K562 (cell line): Measurements from ENCODE around the gene RPL18A. TPM values are rescaled to one million over a fixed set of nuclear protein-coding genes. Genes with fewer than 3 reads are reported as not detected.
A peak's percentile ranks its signal among the peaks of the same experiment; 100 is the strongest.

Experiments used
- ADNP ChIP-seq: fragments of 200-800 bp; sonication (Bioruptor generic); IDR thresholded peaks from 2 replicates; pipeline ENCODE4 v1.6.1; 2016; ENCODE audit warnings: missing genetic modification characterization, missing compliant biosample characterization
- BRD9 ChIP-seq: fragments of 450-650 bp; IDR thresholded peaks from 2 replicates; pipeline ENCODE4 v1.6.1; 2018; ENCODE audit warnings: low read depth; ENCODE audit not compliant: partially characterized antibody
- CCNT2 ChIP-seq: IDR thresholded peaks from 2 replicates; pipeline ENCODE4 v1.6.1; 2011; ENCODE audit warnings: borderline replicate concordance, low read depth, mild to moderate bottlenecking, moderate library complexity, mixed read lengths, low read length; ENCODE audit not compliant: insufficient read length; ENCODE audit errors: extremely low read depth
- FOSL1 ChIP-seq: fragments of 200-800 bp; sonication (Bioruptor generic); conservative IDR thresholded peaks from 2 replicates; pipeline ENCODE4 v1.6.1; 2016; ENCODE audit warnings: missing genetic modification characterization, missing compliant biosample characterization
- KDM1A ChIP-seq, 2 experiments: fragments of 450-650 bp; IDR thresholded peaks; 2 replicates each; pipeline ENCODE4 v1.6.1; 2016; ENCODE audit warnings: mild to moderate bottlenecking in 2 of 2
- NRF1 ChIP-seq, 2 experiments: fragments of 450-650 bp; IDR thresholded peaks in 1 of 2; conservative IDR thresholded peaks in 1 of 2; 2 replicates each; pipeline ENCODE4 v1.6.1; 2014; ENCODE audit warnings: mild to moderate bottlenecking in 2 of 2
- POLR2A ChIP-seq: fragments of 450-650 bp; conservative IDR thresholded peaks from 2 replicates; pipeline ENCODE4 v1.6.1; 2016
- SMARCA5 ChIP-seq: fragments of 450-650 bp; IDR thresholded peaks from 2 replicates; pipeline ENCODE4 v1.6.1; 2016
- SP1 ChIP-seq: sonication (generic); formaldehyde crosslinking; IDR thresholded peaks from 2 replicates; pipeline ENCODE4 v1.8.1; 2022; ENCODE audit warnings: mild to moderate bottlenecking, missing genetic modification reagents
- SPI1 ChIP-seq: IDR thresholded peaks from 2 replicates; pipeline ENCODE4 v1.6.1; 2011; ENCODE audit warnings: low read depth, low read length, control low read depth, borderline replicate concordance
- SREBF1 ChIP-seq: fragments of 150-350 bp; IDR thresholded peaks from 2 replicates; pipeline ENCODE4 v1.6.1; 2014; ENCODE audit warnings: antibody characterized with exemption, low read depth, low read length, borderline replicate concordance
- STAT5A ChIP-seq: IDR thresholded peaks from 2 replicates; pipeline ENCODE4 v1.6.1; 2012; ENCODE audit warnings: low read length, inconsistent platforms, borderline replicate concordance
- TBP ChIP-seq: optimal IDR thresholded peaks from 2 replicates; pipeline ENCODE3; 2011; ENCODE audit warnings: low read depth, low read length, improper control_type of control experiment
- ZFP30 ChIP-seq: fragments of 250-450 bp; sonication (Bioruptor Pico); IDR thresholded peaks from 2 replicates; pipeline ENCODE4 v1.8.0; 2022; ENCODE audit warnings: moderate library complexity, mild to moderate bottlenecking, inconsistent platforms, borderline replicate concordance
- ZNF431 ChIP-seq: sonication (generic); formaldehyde crosslinking; IDR thresholded peaks from 2 replicates; pipeline ENCODE4 v1.8.0; 2022; ENCODE audit warnings: mild to moderate bottlenecking, missing genetic modification reagents
- polyA plus RNA-seq, 8 experiments: library from polyadenylated mRNA; depleted of rRNA in 4 of 8; stranded (reverse) in 5 of 8; unstranded in 3 of 8; fragments of >200 nt; fragmentation: Nextera tagmentation in 2 of 8; fragmentation: Illumina TruSeq in 1 of 8; extraction: Ambion mirVana in 2 of 8; extraction: Trizol in 1 of 8; gene quantifications; 2 replicates each; pipeline versions ENCODE4 v1.2.1 to v1.2.3, GENCODE V29; 2011 to 2014; ENCODE audit warnings: inconsistent platforms in 1 of 8, missing spikeins in 1 of 8
- total RNA-seq, 7 experiments: library from RNA; depleted of rRNA in 6 of 7; stranded (reverse); fragments of >200 nt in 6 of 7; fragmentation: Illumina TruSeq in 2 of 7; extraction: Trizol in 2 of 7; gene quantifications; 2 replicates each; pipeline versions ENCODE4 v1.2.1 to v1.2.3, GENCODE V29; 2011 to 2021; ENCODE audit warnings: low replicate concordance in 1 of 7
- TF ChIP-seq, protein P1 (sequence below): fragments of 250-450 bp; sonication (Bioruptor Pico); IDR thresholded peaks from 2 replicates; pipeline ENCODE4 v1.9.0; 2021; ENCODE audit warnings: mild to moderate bottlenecking, inconsistent platforms
- TF ChIP-seq, protein P2 (sequence below): sonication (generic); formaldehyde crosslinking; IDR thresholded peaks from 2 replicates; pipeline ENCODE4 v1.9.0; 2022; ENCODE audit warnings: mild to moderate bottlenecking, missing genetic modification reagents
- TF ChIP-seq, protein P3 (sequence below): fragments of 450-650 bp; IDR thresholded peaks from 2 replicates; pipeline ENCODE4 v1.7.0; 2016; ENCODE audit warnings: borderline replicate concordance
- TF ChIP-seq, protein P4 (sequence below): fragments of 250-450 bp; sonication (Bioruptor Pico); IDR thresholded peaks from 2 replicates; pipeline ENCODE4 v1.8.0; 2021; ENCODE audit warnings: borderline replicate concordance, mild to moderate bottlenecking, moderate library complexity; ENCODE audit not compliant: poor library complexity, severe bottlenecking
- TF ChIP-seq, protein P5 (sequence below): fragments of 250-450 bp; sonication (Bioruptor Pico); IDR thresholded peaks from 2 replicates; pipeline ENCODE4 v1.5.0; 2021; ENCODE audit warnings: mild to moderate bottlenecking, borderline replicate concordance

Gene RPL18A
- total and polyA plus RNA-seq, 9 of the 15 experiments (the other 6 are each of a cell fraction or from before 2014, with no cell fraction given), result 626 to 2,882 (median 1,895) TPM

DNA sequence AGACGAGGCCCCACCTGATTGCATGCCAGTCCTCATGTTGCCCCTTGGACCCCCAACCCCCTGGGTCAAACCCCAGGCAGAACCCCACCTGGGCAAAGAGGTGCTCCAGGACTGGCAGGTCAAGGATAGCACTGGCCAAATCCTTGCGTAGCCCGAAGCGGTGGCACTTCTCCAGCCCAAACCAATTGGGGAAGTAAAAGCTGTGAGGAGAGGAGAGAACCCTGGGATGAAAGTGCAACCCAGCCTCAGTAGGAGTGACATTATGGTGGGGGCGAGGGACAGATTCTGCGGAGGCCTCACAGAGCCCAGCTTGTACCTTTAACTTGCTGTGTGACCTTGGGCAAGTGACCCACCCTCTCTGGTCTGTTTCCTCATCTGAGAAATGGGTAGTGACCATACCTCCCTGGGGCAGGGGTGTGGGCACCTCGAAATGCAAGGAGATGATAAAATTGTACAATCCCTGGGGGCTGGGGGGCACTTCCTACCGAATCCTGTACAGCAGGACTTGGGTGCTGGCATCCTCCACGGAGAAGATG, 16.4 kb upstream of the RPL18A start (continued):
- TF ChIP-seq, protein P1, sequence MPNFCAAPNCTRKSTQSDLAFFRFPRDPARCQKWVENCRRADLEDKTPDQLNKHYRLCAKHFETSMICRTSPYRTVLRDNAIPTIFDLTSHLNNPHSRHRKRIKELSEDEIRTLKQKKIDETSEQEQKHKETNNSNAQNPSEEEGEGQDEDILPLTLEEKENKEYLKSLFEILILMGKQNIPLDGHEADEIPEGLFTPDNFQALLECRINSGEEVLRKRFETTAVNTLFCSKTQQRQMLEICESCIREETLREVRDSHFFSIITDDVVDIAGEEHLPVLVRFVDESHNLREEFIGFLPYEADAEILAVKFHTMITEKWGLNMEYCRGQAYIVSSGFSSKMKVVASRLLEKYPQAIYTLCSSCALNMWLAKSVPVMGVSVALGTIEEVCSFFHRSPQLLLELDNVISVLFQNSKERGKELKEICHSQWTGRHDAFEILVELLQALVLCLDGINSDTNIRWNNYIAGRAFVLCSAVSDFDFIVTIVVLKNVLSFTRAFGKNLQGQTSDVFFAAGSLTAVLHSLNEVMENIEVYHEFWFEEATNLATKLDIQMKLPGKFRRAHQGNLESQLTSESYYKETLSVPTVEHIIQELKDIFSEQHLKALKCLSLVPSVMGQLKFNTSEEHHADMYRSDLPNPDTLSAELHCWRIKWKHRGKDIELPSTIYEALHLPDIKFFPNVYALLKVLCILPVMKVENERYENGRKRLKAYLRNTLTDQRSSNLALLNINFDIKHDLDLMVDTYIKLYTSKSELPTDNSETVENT (CRISPR knock-in tag), result no peak
- TF ChIP-seq CCNT2 (no peak), TBP (no peak), SREBF1 (no peak), STAT5A (no peak), NRF1 (conservative IDR thresholded peaks at IDR 0.05 in 1 of 2, IDR thresholded peaks at IDR 0.05 in 1 of 2) (no peak), FOSL1 (tag) (no peak), KDM1A (IDR thresholded peaks at IDR 0.05) (peak; percentile 80 to 84), ADNP (peak; percentile 79), POLR2A (no peak), ZFP30 (CRISPR knock-in tag) (no peak), SPI1 (no peak), ZNF431 (CRISPR knock-in tag) (no peak), SMARCA5 (peak; percentile 72), BRD9 (peak; percentile 50), SP1 (no peak)
- TF ChIP-seq, protein P2, sequence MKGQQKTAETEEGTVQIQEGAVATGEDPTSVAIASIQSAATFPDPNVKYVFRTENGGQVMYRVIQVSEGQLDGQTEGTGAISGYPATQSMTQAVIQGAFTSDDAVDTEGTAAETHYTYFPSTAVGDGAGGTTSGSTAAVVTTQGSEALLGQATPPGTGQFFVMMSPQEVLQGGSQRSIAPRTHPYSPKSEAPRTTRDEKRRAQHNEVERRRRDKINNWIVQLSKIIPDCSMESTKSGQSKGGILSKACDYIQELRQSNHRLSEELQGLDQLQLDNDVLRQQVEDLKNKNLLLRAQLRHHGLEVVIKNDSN (CRISPR knock-in tag), result 0 out of 2 replicates have a peak, but pooled peaks have one; percentile 8
- TF ChIP-seq, protein P3, sequence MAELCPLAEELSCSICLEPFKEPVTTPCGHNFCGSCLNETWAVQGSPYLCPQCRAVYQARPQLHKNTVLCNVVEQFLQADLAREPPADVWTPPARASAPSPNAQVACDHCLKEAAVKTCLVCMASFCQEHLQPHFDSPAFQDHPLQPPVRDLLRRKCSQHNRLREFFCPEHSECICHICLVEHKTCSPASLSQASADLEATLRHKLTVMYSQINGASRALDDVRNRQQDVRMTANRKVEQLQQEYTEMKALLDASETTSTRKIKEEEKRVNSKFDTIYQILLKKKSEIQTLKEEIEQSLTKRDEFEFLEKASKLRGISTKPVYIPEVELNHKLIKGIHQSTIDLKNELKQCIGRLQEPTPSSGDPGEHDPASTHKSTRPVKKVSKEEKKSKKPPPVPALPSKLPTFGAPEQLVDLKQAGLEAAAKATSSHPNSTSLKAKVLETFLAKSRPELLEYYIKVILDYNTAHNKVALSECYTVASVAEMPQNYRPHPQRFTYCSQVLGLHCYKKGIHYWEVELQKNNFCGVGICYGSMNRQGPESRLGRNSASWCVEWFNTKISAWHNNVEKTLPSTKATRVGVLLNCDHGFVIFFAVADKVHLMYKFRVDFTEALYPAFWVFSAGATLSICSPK, result no peak
- TF ChIP-seq, protein P4, sequence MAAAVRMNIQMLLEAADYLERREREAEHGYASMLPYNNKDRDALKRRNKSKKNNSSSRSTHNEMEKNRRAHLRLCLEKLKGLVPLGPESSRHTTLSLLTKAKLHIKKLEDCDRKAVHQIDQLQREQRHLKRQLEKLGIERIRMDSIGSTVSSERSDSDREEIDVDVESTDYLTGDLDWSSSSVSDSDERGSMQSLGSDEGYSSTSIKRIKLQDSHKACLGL (CRISPR knock-in tag), result no peak
- TF ChIP-seq, protein P5, sequence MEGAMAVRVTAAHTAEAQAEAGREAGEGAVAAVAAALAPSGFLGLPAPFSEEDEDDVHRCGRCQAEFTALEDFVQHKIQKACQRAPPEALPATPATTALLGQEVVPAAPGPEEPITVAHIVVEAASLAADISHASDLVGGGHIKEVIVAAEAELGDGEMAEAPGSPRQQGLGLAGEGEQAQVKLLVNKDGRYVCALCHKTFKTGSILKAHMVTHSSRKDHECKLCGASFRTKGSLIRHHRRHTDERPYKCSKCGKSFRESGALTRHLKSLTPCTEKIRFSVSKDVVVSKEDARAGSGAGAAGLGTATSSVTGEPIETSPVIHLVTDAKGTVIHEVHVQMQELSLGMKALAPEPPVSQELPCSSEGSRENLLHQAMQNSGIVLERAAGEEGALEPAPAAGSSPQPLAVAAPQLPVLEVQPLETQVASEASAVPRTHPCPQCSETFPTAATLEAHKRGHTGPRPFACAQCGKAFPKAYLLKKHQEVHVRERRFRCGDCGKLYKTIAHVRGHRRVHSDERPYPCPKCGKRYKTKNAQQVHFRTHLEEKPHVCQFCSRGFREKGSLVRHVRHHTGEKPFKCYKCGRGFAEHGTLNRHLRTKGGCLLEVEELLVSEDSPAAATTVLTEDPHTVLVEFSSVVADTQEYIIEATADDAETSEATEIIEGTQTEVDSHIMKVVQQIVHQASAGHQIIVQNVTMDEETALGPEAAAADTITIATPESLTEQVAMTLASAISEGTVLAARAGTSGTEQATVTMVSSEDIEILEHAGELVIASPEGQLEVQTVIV (CRISPR knock-in tag), result no peak
